Measurements from ENCODE around the gene DGKD.

DGKD gene

GRCh38 chr2:233358947-233359346 lies 4.7 kb downstream of the DGKD start:
- Histone ChIP-seq H3K9ac (no peak overlapping the region), H3K79me2 (ENCODE audit: insufficient read depth, low read depth) (peaks cover 21% of the 10 kb centered on the region; the same call in 1 of the 2 replicates), H3K4me2 (no peak overlapping the region), H4K20me1 (ENCODE audit: insufficient read depth) (no peaks in the 10 kb centered on the region), H3K4me1 (ENCODE audit: low read depth, poor library complexity, severe bottlenecking) (peaks cover 11% of the 10 kb centered on the region), H3K4me3 (IDR thresholded peaks at IDR 0.05; ENCODE audit: insufficient read depth, low read depth, low read length) (no peak overlapping the region), H3K27ac (no peak overlapping the region), H2AFZ (ENCODE audit: low read depth) (no peak overlapping the region), H3K36me3 (ENCODE audit: insufficient read depth) (no peaks in the 10 kb centered on the region), H3K27me3 (ENCODE audit: insufficient read depth, low read depth) (no peaks in the 10 kb centered on the region)
- TF ChIP-seq CTCF (conservative IDR thresholded peaks at IDR 0.05; ENCODE audit: low read depth, low read length), result no peak

DNA sequence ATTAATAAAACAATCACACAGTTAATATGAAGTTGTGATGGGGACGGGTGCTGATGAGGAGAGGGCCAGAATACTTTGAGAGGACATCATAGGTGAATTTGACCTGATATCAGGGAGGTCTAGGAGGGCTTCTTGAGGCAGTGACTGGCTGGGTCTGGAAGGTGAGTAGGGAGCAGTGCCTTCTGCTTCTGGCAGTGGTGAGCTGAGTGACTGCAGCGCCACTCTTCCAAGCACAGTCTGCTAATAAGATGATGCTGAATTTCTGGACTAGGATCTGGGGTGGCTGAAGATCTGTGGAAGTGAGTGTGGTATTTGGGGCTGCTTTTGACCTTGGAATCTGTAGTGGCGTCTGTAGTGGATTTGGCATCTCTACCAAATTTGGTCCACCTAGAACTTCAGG lies 5.5 kb downstream of the DGKD start:
- H3K4me1 ChIP-seq (ENCODE audit: low read depth, poor library complexity, severe bottlenecking), result peaks cover 10% of the 10 kb centered on the region
- no peak overlapping the region for H3K4me2 ChIP-seq
- H3K9ac ChIP-seq, result no peak overlapping the region
- no peaks in the 10 kb centered on the region for H3K27me3 ChIP-seq (ENCODE audit: insufficient read depth, low read depth)
- no peak for TF ChIP-seq CTCF (conservative IDR thresholded peaks at IDR 0.05; ENCODE audit: low read depth, low read length)
- no peak overlapping the region for H2AFZ ChIP-seq (ENCODE audit: low read depth)
- no peak overlapping the region for H3K27ac ChIP-seq
- H3K36me3 ChIP-seq (ENCODE audit: insufficient read depth), result no peaks in the 10 kb centered on the region
- no peak overlapping the region for H3K4me3 ChIP-seq (IDR thresholded peaks at IDR 0.05; ENCODE audit: insufficient read depth, low read depth, low read length)
- no peaks in the 10 kb centered on the region for H4K20me1 ChIP-seq (ENCODE audit: insufficient read depth)
- peaks cover 21% of the 10 kb centered on the region; the same call in 1 of the 2 replicates for H3K79me2 ChIP-seq (ENCODE audit: insufficient read depth, low read depth)

GRCh38 chr2:233360771-233361176 lies 6.5 kb downstream of the DGKD start:
- no peak overlapping the region for H3K27ac ChIP-seq
- H3K9ac ChIP-seq, result no peak overlapping the region
- H2AFZ ChIP-seq (ENCODE audit: low read depth), result no peak overlapping the region
- H3K79me2 ChIP-seq (ENCODE audit: insufficient read depth, low read depth), result peaks cover 15% of the 10 kb centered on the region; the same call in 1 of the 2 replicates
- no peak overlapping the region for H3K4me3 ChIP-seq (IDR thresholded peaks at IDR 0.05; ENCODE audit: insufficient read depth, low read depth, low read length)
- TF ChIP-seq CTCF (conservative IDR thresholded peaks at IDR 0.05; ENCODE audit: low read depth, low read length), result no peak
- H4K20me1 ChIP-seq (ENCODE audit: insufficient read depth), result no peaks in the 10 kb centered on the region
- H3K4me2 ChIP-seq, result no peak overlapping the region
- H3K36me3 ChIP-seq (ENCODE audit: insufficient read depth), result no peaks in the 10 kb centered on the region
- no peaks in the 10 kb centered on the region for H3K27me3 ChIP-seq (ENCODE audit: insufficient read depth, low read depth)
- peaks cover 4% of the 10 kb centered on the region for H3K4me1 ChIP-seq (ENCODE audit: low read depth, poor library complexity, severe bottlenecking)

GRCh38 chr2:233361297-233361696 lies 7.0 kb downstream of the DGKD start:
- no peak overlapping the region for H3K4me3 ChIP-seq (IDR thresholded peaks at IDR 0.05; ENCODE audit: insufficient read depth, low read depth, low read length)
- H2AFZ ChIP-seq (ENCODE audit: low read depth), result no peak overlapping the region
- peaks cover 10% of the 10 kb centered on the region; the same call in 1 of the 2 replicates for H3K79me2 ChIP-seq (ENCODE audit: insufficient read depth, low read depth)
- TF ChIP-seq CTCF (conservative IDR thresholded peaks at IDR 0.05; ENCODE audit: low read depth, low read length), result no peak
- no peaks in the 10 kb centered on the region for H3K4me1 ChIP-seq (ENCODE audit: low read depth, poor library complexity, severe bottlenecking)
- H3K9ac ChIP-seq, result no peak overlapping the region
- H3K36me3 ChIP-seq (ENCODE audit: insufficient read depth), result no peaks in the 10 kb centered on the region
- no peak overlapping the region for H3K27ac ChIP-seq
- no peaks in the 10 kb centered on the region for H3K27me3 ChIP-seq (ENCODE audit: insufficient read depth, low read depth)
- no peaks in the 10 kb centered on the region for H4K20me1 ChIP-seq (ENCODE audit: insufficient read depth)
- H3K4me2 ChIP-seq, result no peak overlapping the region

All from KMS-11 (cell line).